ENCODE measurements around the gene FOXJ1. TPM values are rescaled to one million over a fixed set of nuclear protein-coding genes. Genes with fewer than 3 reads are reported as not detected.

Gene FOXJ1
- total and polyA plus RNA-seq, 2 of the 13 experiments (the other 11 are each of a cell fraction or from before 2014, with no cell fraction given), result 0.98 to 1.6 TPM

- TF ChIP-seq KLF12 (CRISPR knock-in tag; IDR thresholded peaks at IDR 0.05; ENCODE audit: borderline replicate concordance) (peak; percentile 14; the same call in 1 of the 2 replicates), ZNF766 (CRISPR knock-in tag; IDR thresholded peaks at IDR 0.05; ENCODE audit: borderline replicate concordance) (0 out of 2 replicates have a peak, but pooled peaks have one; percentile 13), IRF2 (CRISPR knock-in tag; IDR thresholded peaks at IDR 0.05) (no peak), TRIM24 (CRISPR knock-in tag; IDR thresholded peaks at IDR 0.05) (no peak), ZNF503 (CRISPR knock-in tag; IDR thresholded peaks at IDR 0.05) (no peak), ZNF772 (CRISPR knock-in tag; IDR thresholded peaks at IDR 0.05) (0 out of 2 replicates have a peak, but pooled peaks have one; percentile 7), ZNF670 (CRISPR knock-in tag; IDR thresholded peaks at IDR 0.05; ENCODE audit: borderline replicate concordance) (no peak), ZNF674 (CRISPR knock-in tag; IDR thresholded peaks at IDR 0.05; ENCODE audit: low read depth) (no peak), HMG20B (CRISPR knock-in tag; conservative IDR thresholded peaks at IDR 0.05) (no peak), ARNT2 (CRISPR knock-in tag; IDR thresholded peaks at IDR 0.05; ENCODE audit: low read depth) (0 out of 2 replicates have a peak, but pooled peaks have one; percentile 9), NFAT5 (CRISPR knock-in tag; IDR thresholded peaks at IDR 0.05) (peak; percentile 25; the same call in 1 of the 2 replicates), NCOA1 (CRISPR knock-in tag; IDR thresholded peaks at IDR 0.05) (0 out of 2 replicates have a peak, but pooled peaks have one; percentile 5), ZNF138 (CRISPR knock-in tag; IDR thresholded peaks at IDR 0.05; ENCODE audit: low read depth) (peak; percentile 30; the same call in 1 of the 2 replicates), ZNF142 (CRISPR knock-in tag; IDR thresholded peaks at IDR 0.05) (no peak), SIN3B (IDR thresholded peaks at IDR 0.05; ENCODE audit: low read length) (no peak), SIN3A (IDR thresholded peaks at IDR 0.05; ENCODE audit: borderline replicate concordance, low read depth, low read length) (no peak)
These were observed 1.9 kb downstream of the FOXJ1 start (continued) for GRCh38 chr17:76138896-76139752.
